NCI-H748 (cell line): ENCODE results near the gene CDH13.
A peak's percentile ranks its signal among the peaks of the same experiment; 100 is the strongest.

Experiments
- DNase-seq: peaks from one replicate; lab custom pipeline; 2025; ENCODE audit not compliant: unreplicated experiment; lab: John Stamatoyannopoulos, UW

The CDH13 gene

GRCh38 chr16:83581994-83582747 lies 955.4 kb downstream of the CDH13 start:
- DNase-seq, result no peak

- DNase-seq, result no peak
These were observed 959.3 kb downstream of the CDH13 start for GRCh38 chr16:83586036-83586435.

GRCh38 chr16:83586461-83587200 lies 959.9 kb downstream of the CDH13 start:
- no peak for DNase-seq

- DNase-seq, result no peak
These were observed 960.4 kb downstream of the CDH13 start for GRCh38 chr16:83587201-83587600.

GRCh38 chr16:83588070-83588469 lies 961.3 kb downstream of the CDH13 start:
- DNase-seq, result no peak

- DNase-seq, result no peak
These were observed 962.8 kb downstream of the CDH13 start for GRCh38 chr16:83589576-83589975.

GRCh38 chr16:83592778-83593177 lies 966.0 kb downstream of the CDH13 start:
- no peak for DNase-seq

GRCh38 chr16:83599789-83600462 lies 973.2 kb downstream of the CDH13 start:
- no peak for DNase-seq

- no peak for DNase-seq
These were observed 976.3 kb downstream of the CDH13 start for GRCh38 chr16:83602761-83603722.

GRCh38 chr16:83603723-83604570 lies 977.2 kb downstream of the CDH13 start:
- no peak for DNase-seq

- peak; percentile 19 for DNase-seq
These were observed 979.8 kb downstream of the CDH13 start for GRCh38 chr16:83606486-83607030.

GRCh38 chr16:83609178-83609577 lies 982.4 kb downstream of the CDH13 start:
- DNase-seq, result no peak

GRCh38 chr16:83615141-83615952 lies 988.6 kb downstream of the CDH13 start:
- DNase-seq, result peak; percentile 16

GRCh38 chr16:83615953-83616350 lies 989.2 kb downstream of the CDH13 start:
- no peak for DNase-seq

- peak; percentile 4 for DNase-seq
These were observed 992.8 kb downstream of the CDH13 start for GRCh38 chr16:83619381-83620150.

GRCh38 chr16:83622010-83622409 lies 995.2 kb downstream of the CDH13 start:
- DNase-seq, result no peak

- peak; percentile 2 for DNase-seq
These were observed 996.4 kb downstream of the CDH13 start for GRCh38 chr16:83623091-83623730.
